Measurements from ENCODE around the gene MAMDC2. TPM values are rescaled to one million over a fixed set of nuclear protein-coding genes. Genes with fewer than 3 reads are reported as not detected.

MAMDC2 gene
- total RNA-seq, 2 donors from 2014 or later, result 0.44 to 1.4 TPM

GRCh38 chr9:70261131-70261870 lies 217.7 kb downstream of the MAMDC2 start:
- no peak for DNase-seq
- Histone ChIP-seq H3K27ac (ENCODE audit: low read depth, low read length) (no peak overlapping the region), H3K9me3 (ENCODE audit: control insufficient read depth, low read length) (no peaks in the 10 kb centered on the region), H3K27me3 (ENCODE audit: control insufficient read depth, insufficient read depth, low read length, poor library complexity, severe bottlenecking) (no peaks in the 10 kb centered on the region), H3K36me3 (ENCODE audit: control insufficient read depth, insufficient read depth, low read length) (peaks cover 60% of the 10 kb centered on the region), H3K4me1 (ENCODE audit: control insufficient read depth, insufficient read depth, low read length) (peaks cover 9% of the 10 kb centered on the region), H3K9ac (ENCODE audit: extremely low read depth, low read length, poor library complexity, severe bottlenecking) (no peak overlapping the region), H3K4me3 (ENCODE audit: low read length) (peak overlapping the region; percentile 87)
- TF ChIP-seq CTCF (conservative IDR thresholded peaks at IDR 0.05), result peak; percentile 21
- H3K27ac Mint-ChIP-seq, result no peak overlapping the region
- WGBS, 2 experiments (ENCODE audit: insufficient coverage in 1 of 2, insufficient read length in 1 of 2), result 89 to 97% methylated on average over 4 of the region's 4 CpGs
- peaks cover 48% of the 10 kb centered on the region for H3K4me1 Mint-ChIP-seq
- peak overlapping the region; percentile 83 for H3K4me3 Mint-ChIP-seq
- H3K27me3 Mint-ChIP-seq (ENCODE audit: insufficient read depth), result no peaks in the 10 kb centered on the region
- peaks cover 37% of the 10 kb centered on the region for H3K36me3 Mint-ChIP-seq (ENCODE audit: low read depth)
- no peaks in the 10 kb centered on the region for H3K9me3 Mint-ChIP-seq

- Histone ChIP-seq H3K27ac (ENCODE audit: low read depth, low read length) (no peak overlapping the region), H3K9me3 (ENCODE audit: control insufficient read depth, low read length) (no peaks in the 10 kb centered on the region)
Measured at GRCh38 chr9:70262366-70262765, 218.7 kb downstream of the MAMDC2 start.

GRCh38 chr9:70262948-70263347 lies 219.3 kb downstream of the MAMDC2 start:
- Histone ChIP-seq H3K4me3 (ENCODE audit: low read length) (peak overlapping the region; percentile 87), H3K4me1 (ENCODE audit: control insufficient read depth, insufficient read depth, low read length) (peaks cover 5% of the 10 kb centered on the region), H3K27ac (ENCODE audit: low read depth, low read length) (no peak overlapping the region), H3K36me3 (ENCODE audit: control insufficient read depth, insufficient read depth, low read length) (peaks cover 76% of the 10 kb centered on the region), H3K9me3 (ENCODE audit: control insufficient read depth, low read length) (no peaks in the 10 kb centered on the region), H3K9ac (ENCODE audit: extremely low read depth, low read length, poor library complexity, severe bottlenecking) (no peak overlapping the region), H3K27me3 (ENCODE audit: control insufficient read depth, insufficient read depth, low read length, poor library complexity, severe bottlenecking) (no peaks in the 10 kb centered on the region)
- Mint-ChIP-seq H3K4me1 (peaks cover 35% of the 10 kb centered on the region), H3K36me3 (ENCODE audit: low read depth) (peaks cover 45% of the 10 kb centered on the region), H3K27ac (no peak overlapping the region), H3K4me3 (no peak overlapping the region), H3K27me3 (ENCODE audit: insufficient read depth) (no peaks in the 10 kb centered on the region), H3K9me3 (no peaks in the 10 kb centered on the region)
- DNase-seq, result no peak
- TF ChIP-seq CTCF (conservative IDR thresholded peaks at IDR 0.05), result no peak
- 94 to 95% methylated on average over 4 to 5 of the region's 6 CpGs for WGBS, 2 experiments (ENCODE audit: insufficient coverage in 1 of 2, insufficient read length in 1 of 2)

More at GRCh38 chr9:70262366-70262765, 218.7 kb downstream of the MAMDC2 start:
- H3K27me3 Mint-ChIP-seq (ENCODE audit: insufficient read depth), result no peaks in the 10 kb centered on the region
- H3K4me1 ChIP-seq (ENCODE audit: control insufficient read depth, insufficient read depth, low read length), result peaks cover 5% of the 10 kb centered on the region
- H3K27me3 ChIP-seq (ENCODE audit: control insufficient read depth, insufficient read depth, low read length, poor library complexity, severe bottlenecking), result no peaks in the 10 kb centered on the region
- H3K36me3 ChIP-seq (ENCODE audit: control insufficient read depth, insufficient read depth, low read length), result peaks cover 71% of the 10 kb centered on the region
- H3K9ac ChIP-seq (ENCODE audit: extremely low read depth, low read length, poor library complexity, severe bottlenecking), result no peak overlapping the region
- H3K4me3 Mint-ChIP-seq, result no peak overlapping the region
- no peak overlapping the region for H3K27ac Mint-ChIP-seq
- H3K9me3 Mint-ChIP-seq, result no peaks in the 10 kb centered on the region
- DNase-seq, result no peak
- peaks cover 41% of the 10 kb centered on the region for H3K4me1 Mint-ChIP-seq
- WGBS, 2 experiments (ENCODE audit: insufficient coverage in 1 of 2, insufficient read length in 1 of 2), result 86 to 91% methylated on average over 2 of the region's 2 CpGs
- peaks cover 41% of the 10 kb centered on the region for H3K36me3 Mint-ChIP-seq (ENCODE audit: low read depth)
- TF ChIP-seq CTCF (conservative IDR thresholded peaks at IDR 0.05), result no peak
- peak overlapping the region; percentile 87 for H3K4me3 ChIP-seq (ENCODE audit: low read length)
